SK-N-MC (cell line): ENCODE measurements around the gene ANKRD37.

Source experiments
- EZH2 ChIP-seq: fragments of 200-600 bp; sonication (generic); IDR thresholded peaks from one replicate; pipeline ENCODE4 v1.6.1; 2017; ENCODE audit warnings: antibody characterized with exemption
- POLR2AphosphoS5 ChIP-seq: IDR thresholded peaks from 2 replicates; pipeline ENCODE4 v1.6.1; 2012; ENCODE audit warnings: mild to moderate bottlenecking, low read depth, low read length, borderline replicate concordance

GRCh38 chr4:185351691-185352090 is 45.0 kb upstream of the ANKRD37 start:
- TF ChIP-seq EZH2 (no peak), POLR2AphosphoS5 (no peak)
